Measurements from ENCODE around the gene SNX11.

SNX11 gene

DNA sequence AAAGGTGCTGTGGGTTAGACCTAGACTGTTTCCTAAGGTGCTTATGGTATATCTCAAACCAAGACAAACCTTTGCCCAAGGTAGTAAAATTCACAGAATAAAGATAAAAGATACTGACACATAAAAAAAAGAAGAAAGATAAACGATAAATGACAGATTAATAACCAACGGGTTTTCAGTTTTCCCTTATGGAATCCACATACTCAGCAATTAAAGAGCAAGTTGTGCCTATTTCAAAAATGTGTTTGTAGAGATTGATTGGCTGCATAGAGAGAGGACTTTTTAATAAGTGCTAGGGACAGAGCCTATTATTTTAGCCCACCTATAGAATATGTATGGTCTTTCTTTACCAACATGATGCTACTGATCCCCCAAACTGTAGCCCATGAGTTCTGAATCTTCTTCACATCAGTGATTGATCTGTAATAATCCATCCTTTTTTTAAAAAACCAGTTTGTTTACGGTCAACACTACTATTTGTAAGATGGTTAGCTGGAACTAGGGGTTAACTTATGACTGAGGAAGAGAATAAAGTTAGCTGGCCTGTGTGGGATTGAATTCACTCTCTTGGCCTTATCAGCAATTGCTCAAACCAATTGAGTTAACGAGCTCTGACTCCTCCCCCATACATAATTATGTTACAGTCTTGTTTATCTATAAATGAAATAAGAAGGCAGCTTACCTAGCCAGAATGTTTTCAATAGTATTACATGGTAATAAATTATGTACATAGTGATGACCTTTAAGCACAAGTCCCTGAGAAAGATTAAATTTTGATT lies 53.8 kb downstream of the SNX11 start:
- H3K9me3 ChIP-seq (ENCODE audit: control insufficient read depth, low read length) = no peaks in the 10 kb centered on the region
- DNase-seq = no peak
- H3K27ac ChIP-seq (ENCODE audit: insufficient read depth, low read length, poor library complexity, severe bottlenecking) = no peak overlapping the region
- H3K4me3 ChIP-seq (ENCODE audit: insufficient read depth, low read depth, low read length, poor library complexity, severe bottlenecking) = no peak overlapping the region
- H3K4me1 ChIP-seq (ENCODE audit: control insufficient read depth, insufficient read depth, low read length, poor library complexity, severe bottlenecking) = no peaks in the 10 kb centered on the region
- no peaks in the 10 kb centered on the region for H3K27me3 ChIP-seq (replicated peaks; ENCODE audit: control insufficient read depth, insufficient read depth, low read length, poor library complexity, severe bottlenecking)
- H3K36me3 ChIP-seq (ENCODE audit: control insufficient read depth, insufficient read depth, low read length) = peaks cover 45% of the 10 kb centered on the region

- H3K27me3 ChIP-seq (replicated peaks; ENCODE audit: control insufficient read depth, insufficient read depth, low read length, poor library complexity, severe bottlenecking) = no peaks in the 10 kb centered on the region
- H3K4me3 ChIP-seq (ENCODE audit: insufficient read depth, low read depth, low read length, poor library complexity, severe bottlenecking) = no peak overlapping the region
- H3K27ac ChIP-seq (ENCODE audit: insufficient read depth, low read length, poor library complexity, severe bottlenecking) = no peak overlapping the region
- peaks cover 41% of the 10 kb centered on the region for H3K36me3 ChIP-seq (ENCODE audit: control insufficient read depth, insufficient read depth, low read length)
- no peak for DNase-seq
- no peaks in the 10 kb centered on the region for H3K9me3 ChIP-seq (ENCODE audit: control insufficient read depth, low read length)
- no peaks in the 10 kb centered on the region for H3K4me1 ChIP-seq (ENCODE audit: control insufficient read depth, insufficient read depth, low read length, poor library complexity, severe bottlenecking)
These were observed 54.9 kb downstream of the SNX11 start for GRCh38 chr17:48162306-48162934.

DNA sequence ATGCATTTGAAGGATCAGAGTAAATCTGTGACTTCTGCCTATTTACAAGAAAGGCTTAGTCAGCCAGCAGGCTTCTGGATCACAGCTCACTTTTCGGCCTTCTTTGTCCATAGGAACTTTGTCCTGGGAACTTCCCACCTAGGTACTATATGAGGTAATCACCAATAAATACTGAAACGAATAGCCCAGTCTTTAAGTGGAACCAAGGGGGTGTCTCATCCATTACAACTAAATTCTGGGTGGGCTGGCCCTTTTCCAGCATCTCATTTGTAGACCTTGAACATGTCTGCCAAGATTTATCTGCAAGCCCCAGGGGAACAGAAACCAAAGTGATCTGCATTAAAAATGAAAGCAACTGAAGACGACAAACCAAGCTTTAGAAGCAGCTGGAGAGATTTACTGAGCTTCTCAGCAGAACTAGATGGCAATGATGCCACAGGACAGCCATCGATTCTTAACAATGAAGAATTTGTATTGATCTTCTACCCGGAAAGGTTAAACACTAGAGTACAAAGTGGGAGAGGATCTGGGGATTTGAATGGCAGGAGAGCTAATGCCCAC lies 55.5 kb downstream of the SNX11 start:
- DNase-seq = no peak
- Histone ChIP-seq H3K9me3 (ENCODE audit: control insufficient read depth, low read length) (no peaks in the 10 kb centered on the region), H3K27ac (ENCODE audit: insufficient read depth, low read length, poor library complexity, severe bottlenecking) (no peak overlapping the region), H3K4me3 (ENCODE audit: insufficient read depth, low read depth, low read length, poor library complexity, severe bottlenecking) (no peak overlapping the region), H3K27me3 (replicated peaks; ENCODE audit: control insufficient read depth, insufficient read depth, low read length, poor library complexity, severe bottlenecking) (no peaks in the 10 kb centered on the region), H3K4me1 (ENCODE audit: control insufficient read depth, insufficient read depth, low read length, poor library complexity, severe bottlenecking) (no peaks in the 10 kb centered on the region), H3K36me3 (ENCODE audit: control insufficient read depth, insufficient read depth, low read length) (peaks cover 41% of the 10 kb centered on the region)

- H3K27me3 ChIP-seq (replicated peaks; ENCODE audit: control insufficient read depth, insufficient read depth, low read length, poor library complexity, severe bottlenecking) = no peaks in the 10 kb centered on the region
- H3K36me3 ChIP-seq (ENCODE audit: control insufficient read depth, insufficient read depth, low read length) = peaks cover 45% of the 10 kb centered on the region
- H3K9me3 ChIP-seq (ENCODE audit: control insufficient read depth, low read length) = no peaks in the 10 kb centered on the region
- H3K4me1 ChIP-seq (ENCODE audit: control insufficient read depth, insufficient read depth, low read length, poor library complexity, severe bottlenecking) = no peaks in the 10 kb centered on the region
- H3K4me3 ChIP-seq (ENCODE audit: insufficient read depth, low read depth, low read length, poor library complexity, severe bottlenecking) = no peak overlapping the region
- no peak for DNase-seq
- no peak overlapping the region for H3K27ac ChIP-seq (ENCODE audit: insufficient read depth, low read length, poor library complexity, severe bottlenecking)
These were observed 56.2 kb downstream of the SNX11 start for GRCh38 chr17:48163809-48164208.

- peaks cover 4% of the 10 kb centered on the region for H3K4me1 ChIP-seq (ENCODE audit: control insufficient read depth, insufficient read depth, low read length, poor library complexity, severe bottlenecking)
- H3K9me3 ChIP-seq (ENCODE audit: control insufficient read depth, low read length) = no peaks in the 10 kb centered on the region
- no peak overlapping the region for H3K27ac ChIP-seq (ENCODE audit: insufficient read depth, low read length, poor library complexity, severe bottlenecking)
- DNase-seq = no peak
- H3K27me3 ChIP-seq (replicated peaks; ENCODE audit: control insufficient read depth, insufficient read depth, low read length, poor library complexity, severe bottlenecking) = no peaks in the 10 kb centered on the region
- H3K4me3 ChIP-seq (ENCODE audit: insufficient read depth, low read depth, low read length, poor library complexity, severe bottlenecking) = no peak overlapping the region
- peaks cover 19% of the 10 kb centered on the region for H3K36me3 ChIP-seq (ENCODE audit: control insufficient read depth, insufficient read depth, low read length)
These were observed 62.4 kb downstream of the SNX11 start for GRCh38 chr17:48169926-48170325.
